Breast epithelium (tissue), 4 donors: ENCODE results near the gene PDCD4. TPM values are rescaled to one million over a fixed set of nuclear protein-coding genes. Genes with fewer than 3 reads are reported as not detected.

Experiments
- DNase-seq, 2 donors: peaks; one replicate each; pipeline ENCODE4 v3.0.0-alpha.2; 2019; ENCODE audit warnings: low spot score in 2 of 2
- H3K27ac ChIP-seq, 2 donors: fragments of 200-600 bp; sonication (generic) in 1 of 2; one replicate each; pipeline ENCODE4 v1.5.1; 2016 to 2019; ENCODE audit warnings: mild to moderate bottlenecking in 1 of 2
- H3K27me3 ChIP-seq, 2 donors: fragments of 200-600 bp; sonication (generic) in 1 of 2; one replicate each; pipeline versions ENCODE4 v1.5.1 to v1.6.0; 2017 to 2019; ENCODE audit warnings: control low read depth in 1 of 2, mild to moderate bottlenecking in 1 of 2
- H3K36me3 ChIP-seq: fragments of 200-600 bp; one replicate; pipeline ENCODE4 v1.5.1; 2019
- H3K4me1 ChIP-seq, 2 donors: fragments of 200-600 bp; sonication (generic); one replicate each; pipeline ENCODE4 v1.5.1; 2016 to 2019; ENCODE audit warnings: control low read depth in 1 of 2
- H3K4me3 ChIP-seq, 3 donors: fragments of 200-600 bp; sonication (generic); 1 replicate in 2 of 3; 2 replicates in 1 of 3; pipeline ENCODE4 v1.5.1; 2016 to 2019; ENCODE audit warnings: mild to moderate bottlenecking in 3 of 3, moderate library complexity in 2 of 3
- H3K9me3 ChIP-seq, 2 donors: fragments of 200-600 bp; sonication (generic) in 1 of 2; one replicate each; pipeline ENCODE4 v1.5.1; 2016 to 2019; ENCODE audit warnings: control low read depth in 1 of 2
- CTCF ChIP-seq, 3 donors: fragments of 450-650 bp; IDR thresholded peaks; one replicate each; pipeline ENCODE4 v1.5.1; 2016 to 2017; ENCODE audit warnings: antibody characterized with exemption in 3 of 3, mild to moderate bottlenecking in 3 of 3, moderate library complexity in 3 of 3
- POLR2A ChIP-seq: fragments of 450-650 bp; IDR thresholded peaks from one replicate; pipeline ENCODE4 v1.6.1; 2016; ENCODE audit warnings: antibody characterized with exemption, mild to moderate bottlenecking, moderate library complexity
- POLR2AphosphoS5 ChIP-seq, 3 donors: sonication (generic); formaldehyde crosslinking; IDR thresholded peaks; one replicate each; pipeline ENCODE4 v1.6.1; 2017; ENCODE audit warnings: antibody characterized with exemption in 3 of 3
- intact Hi-C: fragments of 100-400 bp; cut with DNase I; formaldehyde crosslinking; loops from one replicate; pipeline ENCODE4 v1.15.1; 2023; ENCODE audit warnings: low total_unique reads
- total RNA-seq, 3 donors: library from RNA; depleted of rRNA; stranded (reverse); fragments of >200 nt; gene quantifications; one replicate each; pipeline ENCODE4 v1.1.0, GENCODE V29; 2016

PDCD4 gene
- total RNA-seq, 3 donors from 2014 or later = 101 to 319 (median 161) TPM

GRCh38 chr10:110918269-110918642 is 46.5 kb downstream of the PDCD4 start:
- H3K4me3 ChIP-seq = peak overlapping the region; percentile 76 to 82 (median 80)
- peak overlapping the region; percentile 99 to 100 for H3K27ac ChIP-seq
- intact Hi-C loops = no loop called here
- H3K36me3 ChIP-seq = no peaks in the 10 kb centered on the region
- no peaks in the 10 kb centered on the region for H3K27me3 ChIP-seq
- TF ChIP-seq POLR2AphosphoS5 (IDR thresholded peaks at IDR 0.05) (no peak), CTCF (IDR thresholded peaks at IDR 0.05) (peak in 1 of 3 donors; percentile 23), POLR2A (no peak)
- H3K9me3 ChIP-seq = no peaks in the 10 kb centered on the region
- H3K4me1 ChIP-seq = no peaks in the 10 kb centered on the region
- DNase-seq = peak; percentile 94 to 95

GRCh38 chr10:110918643-110919348 is 47.1 kb downstream of the PDCD4 start, which contains the start of gene BBIP1:
Gene BBIP1 (minus strand): TSS chr10:110919180. CDS start chr10:110918157, 1,023 bp downstream.
- no peak for DNase-seq
- Histone ChIP-seq H3K27ac (peak within 1 kb of the TSS; percentile 99 to 100), H3K36me3 (no peaks in the 10 kb centered on the region), H3K9me3 (no peaks in the 10 kb centered on the region), H3K4me3 (peak within 1 kb of the TSS; percentile 76 to 82 (median 80)), H3K27me3 (no peaks in the 10 kb centered on the region), H3K4me1 (no peaks in the 10 kb centered on the region)
- TF ChIP-seq CTCF (IDR thresholded peaks at IDR 0.05) = peak in 1 of 3 donors; percentile 9
- peak; percentile 90 to 91 (median 90) for TF ChIP-seq POLR2AphosphoS5 (IDR thresholded peaks at IDR 0.05)
- peak; percentile 80 for TF ChIP-seq POLR2A
- intact Hi-C loops = no loop called here

- no peaks in the 10 kb centered on the region for H3K9me3 ChIP-seq
- peak within 1 kb of the TSS; percentile 76 to 82 (median 80) for H3K4me3 ChIP-seq
- no peaks in the 10 kb centered on the region for H3K4me1 ChIP-seq
- H3K36me3 ChIP-seq = no peaks in the 10 kb centered on the region
- intact Hi-C loops = no loop called here
- H3K27me3 ChIP-seq = no peaks in the 10 kb centered on the region
- DNase-seq = peak; percentile 98 to 100
- H3K27ac ChIP-seq = peak within 1 kb of the TSS; percentile 99 to 100
- TF ChIP-seq CTCF (IDR thresholded peaks at IDR 0.05) (no peak), POLR2A (peak; percentile 26)
These were observed 47.7 kb downstream of the PDCD4 start, which contains the start of gene SHOC2 for GRCh38 chr10:110919349-110919931. Gene SHOC2 (plus strand): TSS chr10:110919604. CDS start chr10:110964359, 44,755 bp downstream.

GRCh38 chr10:110919971-110920881 is 48.5 kb downstream of the PDCD4 start:
- H3K27me3 ChIP-seq = no peaks in the 10 kb centered on the region
- H3K27ac ChIP-seq = peak overlapping the region; percentile 99 to 100
- peak; percentile 32 to 52 for DNase-seq
- TF ChIP-seq POLR2A (no peak), POLR2AphosphoS5 (IDR thresholded peaks at IDR 0.05) (peak in 1 of 3 donors; percentile 18)
- H3K4me3 ChIP-seq = peak overlapping the region; percentile 76 to 82 (median 80)
- intact Hi-C loops = no loop called here
- no peaks in the 10 kb centered on the region for H3K9me3 ChIP-seq
- no peaks in the 10 kb centered on the region for H3K36me3 ChIP-seq
- no peaks in the 10 kb centered on the region for H3K4me1 ChIP-seq

- no peak for DNase-seq
- intact Hi-C loops = no loop called here
- TF ChIP-seq POLR2A (no peak), CTCF (IDR thresholded peaks at IDR 0.05) (no peak), POLR2AphosphoS5 (IDR thresholded peaks at IDR 0.05) (no peak)
- no peaks in the 10 kb centered on the region for H3K36me3 ChIP-seq
- H3K9me3 ChIP-seq = no peaks in the 10 kb centered on the region
- no peak overlapping the region for H3K27ac ChIP-seq
- no peaks in the 10 kb centered on the region for H3K27me3 ChIP-seq
- H3K4me3 ChIP-seq = no peak overlapping the region
- H3K4me1 ChIP-seq = no peaks in the 10 kb centered on the region
These were observed 52.2 kb downstream of the PDCD4 start for GRCh38 chr10:110923856-110924493.
